Measurements from ENCODE around the gene SDR39U1.

SDR39U1 gene

DNA sequence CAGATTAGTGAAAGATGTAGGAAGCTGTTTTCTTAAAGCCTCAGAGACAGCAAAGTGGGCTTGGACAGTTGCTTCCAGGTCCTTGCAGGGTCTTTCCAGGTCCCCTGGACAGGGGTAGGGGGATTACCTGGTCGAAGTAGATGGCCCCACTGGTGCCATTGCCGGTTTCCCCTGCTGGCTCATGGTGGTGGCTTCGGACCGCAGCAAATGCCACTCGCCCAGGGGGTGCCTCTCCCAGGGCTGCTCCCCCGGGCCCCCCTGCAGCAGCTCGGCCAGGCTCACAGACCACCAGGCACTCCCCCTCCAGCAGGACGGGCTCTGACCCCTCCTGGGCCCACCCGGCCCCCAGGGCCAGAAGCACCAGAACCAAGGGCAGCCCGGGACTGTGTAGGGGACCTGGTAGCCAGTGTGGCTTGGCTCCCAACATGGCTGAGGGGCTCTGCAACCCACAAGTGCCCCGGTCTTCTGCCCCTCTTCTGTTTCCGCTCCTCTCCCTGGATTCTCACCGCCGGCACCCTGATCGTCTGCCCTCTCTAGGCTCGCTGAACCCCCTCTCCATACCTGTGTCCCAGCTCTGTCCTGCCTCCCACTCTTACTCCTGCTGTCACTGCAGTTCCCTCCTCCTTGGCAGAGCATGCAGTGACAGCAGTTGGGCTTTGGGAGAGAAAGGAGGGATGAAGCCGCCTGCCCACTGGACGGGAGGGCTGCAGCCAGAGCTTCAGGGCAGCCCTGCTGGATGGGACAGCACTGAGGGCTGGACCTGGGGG, 13.8 kb downstream of the SDR39U1 start:
- DNase-seq, result no peak

DNA sequence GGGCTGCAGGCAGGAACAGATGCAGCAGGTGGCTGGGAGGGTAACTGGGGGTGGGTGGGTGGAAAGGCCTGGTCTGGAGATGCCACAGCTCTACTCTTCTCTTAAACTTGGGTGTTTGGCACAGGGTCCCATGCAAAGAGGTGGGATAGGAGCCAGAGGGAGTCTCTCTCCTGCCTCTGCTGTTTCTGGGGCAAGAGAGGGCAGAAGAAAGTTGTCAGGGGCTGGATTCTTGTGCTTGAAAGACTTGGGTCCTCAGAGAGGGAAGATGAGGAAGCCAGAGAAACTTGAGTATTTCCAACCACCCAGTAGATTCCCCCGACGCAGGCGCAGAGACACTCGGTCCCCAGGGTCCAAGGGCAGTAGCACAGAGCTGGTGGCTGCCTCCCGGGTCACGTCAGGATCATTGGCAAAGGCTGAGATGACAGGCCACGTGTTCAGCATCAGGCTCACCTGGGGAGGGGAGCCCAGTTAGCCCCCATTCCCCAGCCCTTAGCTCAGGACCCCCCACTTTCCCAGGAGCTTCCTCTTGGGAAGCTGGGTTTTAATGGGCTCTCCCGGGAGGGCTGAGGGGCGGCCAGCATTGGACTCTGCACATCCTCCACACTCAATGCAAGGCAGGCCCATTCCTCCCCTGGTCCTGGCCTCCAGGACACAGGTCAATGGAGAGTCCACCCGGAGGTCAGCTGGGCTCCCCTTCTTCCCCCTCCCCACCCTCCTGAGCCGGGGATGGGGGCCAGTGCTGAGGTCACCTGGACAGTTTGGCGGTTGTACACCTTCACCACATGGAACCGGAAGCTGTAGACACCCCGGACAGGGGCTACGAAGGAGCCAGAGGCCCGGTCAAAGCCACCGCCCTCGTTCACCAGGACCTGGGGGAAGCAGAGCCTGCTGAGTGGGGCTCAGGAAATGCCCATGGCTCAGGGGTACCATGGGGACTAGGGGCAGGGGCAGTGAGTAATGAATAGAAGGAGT, 14.8 kb downstream of the SDR39U1 start:
- DNase-seq, result no peak

DNA sequence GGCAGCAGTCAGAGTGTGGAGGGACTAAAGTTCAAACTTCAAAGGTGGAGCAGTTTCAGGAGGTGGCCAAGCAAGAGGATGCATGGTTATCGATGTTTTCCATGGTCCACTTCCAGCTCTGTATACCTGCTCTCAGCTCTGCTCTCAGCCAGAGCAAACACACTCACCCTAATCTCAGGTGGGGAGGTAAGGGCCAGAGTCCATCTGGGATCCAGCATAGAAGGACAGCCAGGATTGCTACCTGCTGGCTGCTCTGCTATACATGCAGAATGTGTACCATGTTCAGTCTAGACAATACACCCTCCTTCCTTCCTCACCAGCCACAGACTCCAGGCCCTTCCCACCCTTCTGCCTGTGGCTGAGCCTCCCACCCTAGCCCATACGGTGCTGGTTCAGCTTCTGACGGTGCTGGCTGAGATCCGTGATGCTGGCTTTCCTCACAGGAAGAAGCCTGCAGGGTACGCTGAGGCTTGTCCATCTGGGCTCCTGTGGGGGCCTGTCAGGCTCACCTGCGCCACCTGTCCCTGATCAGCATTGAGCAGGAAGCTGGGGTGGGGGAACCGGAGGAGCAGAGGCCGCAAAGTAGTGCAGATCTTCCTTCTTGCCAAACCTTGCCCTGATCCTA, 15.6 kb downstream of the SDR39U1 start:
- DNase-seq, result no peak

DNA sequence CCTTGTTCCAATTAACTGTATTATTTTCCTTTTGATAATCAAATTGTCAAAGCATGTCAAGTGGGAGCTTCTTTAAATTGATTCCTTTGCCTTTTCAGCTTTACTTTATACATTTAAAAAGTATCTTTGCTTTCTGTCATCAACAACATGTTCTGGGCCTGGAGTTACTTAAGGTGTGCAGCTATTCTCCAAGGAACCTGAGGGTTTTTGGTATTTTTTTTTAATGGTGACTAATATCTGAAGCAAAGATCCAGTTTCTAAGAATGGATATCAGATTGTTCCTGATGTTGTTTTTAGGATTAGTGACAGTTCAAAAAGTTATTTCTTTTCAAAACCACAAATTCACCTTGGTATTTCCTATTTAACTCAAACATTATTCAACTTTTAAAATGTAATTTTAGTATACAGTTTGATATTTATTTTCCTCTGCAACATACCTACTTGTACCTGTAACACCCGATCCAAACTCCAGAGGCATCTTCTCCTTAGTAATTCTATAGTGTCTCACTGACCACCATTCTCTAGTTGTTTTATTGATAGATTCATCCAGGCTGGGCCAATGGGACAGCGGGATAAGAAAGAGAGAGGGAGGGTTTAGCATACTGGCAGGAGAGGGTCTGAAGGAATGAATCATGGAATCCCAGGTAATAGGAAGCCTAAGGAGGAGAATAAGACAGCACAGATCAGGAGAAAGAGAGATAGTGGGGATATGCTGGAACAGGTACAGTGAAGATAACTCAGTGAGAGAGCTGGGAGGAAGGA, 16.2 kb downstream of the SDR39U1 start:
- no peak for DNase-seq

DNA sequence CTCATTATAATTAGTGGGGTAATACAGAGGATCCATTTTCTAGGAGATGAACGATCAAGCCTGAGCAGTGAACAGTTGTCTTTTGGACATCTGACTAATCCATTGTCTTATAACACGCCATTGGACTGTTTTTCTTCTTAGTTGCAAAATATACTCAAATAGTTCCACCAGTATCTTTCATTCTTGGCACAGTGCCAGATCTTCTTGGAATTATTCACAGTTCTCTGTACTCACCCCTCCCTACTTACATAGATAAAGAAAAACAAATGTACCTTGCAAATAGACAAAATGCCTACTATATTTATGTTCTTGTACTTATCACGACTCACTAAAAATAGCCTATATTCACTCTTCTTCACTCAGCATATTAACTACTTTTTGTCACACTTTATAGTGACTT, 16.9 kb downstream of the SDR39U1 start:
- peak; percentile 77 for DNase-seq

DNA sequence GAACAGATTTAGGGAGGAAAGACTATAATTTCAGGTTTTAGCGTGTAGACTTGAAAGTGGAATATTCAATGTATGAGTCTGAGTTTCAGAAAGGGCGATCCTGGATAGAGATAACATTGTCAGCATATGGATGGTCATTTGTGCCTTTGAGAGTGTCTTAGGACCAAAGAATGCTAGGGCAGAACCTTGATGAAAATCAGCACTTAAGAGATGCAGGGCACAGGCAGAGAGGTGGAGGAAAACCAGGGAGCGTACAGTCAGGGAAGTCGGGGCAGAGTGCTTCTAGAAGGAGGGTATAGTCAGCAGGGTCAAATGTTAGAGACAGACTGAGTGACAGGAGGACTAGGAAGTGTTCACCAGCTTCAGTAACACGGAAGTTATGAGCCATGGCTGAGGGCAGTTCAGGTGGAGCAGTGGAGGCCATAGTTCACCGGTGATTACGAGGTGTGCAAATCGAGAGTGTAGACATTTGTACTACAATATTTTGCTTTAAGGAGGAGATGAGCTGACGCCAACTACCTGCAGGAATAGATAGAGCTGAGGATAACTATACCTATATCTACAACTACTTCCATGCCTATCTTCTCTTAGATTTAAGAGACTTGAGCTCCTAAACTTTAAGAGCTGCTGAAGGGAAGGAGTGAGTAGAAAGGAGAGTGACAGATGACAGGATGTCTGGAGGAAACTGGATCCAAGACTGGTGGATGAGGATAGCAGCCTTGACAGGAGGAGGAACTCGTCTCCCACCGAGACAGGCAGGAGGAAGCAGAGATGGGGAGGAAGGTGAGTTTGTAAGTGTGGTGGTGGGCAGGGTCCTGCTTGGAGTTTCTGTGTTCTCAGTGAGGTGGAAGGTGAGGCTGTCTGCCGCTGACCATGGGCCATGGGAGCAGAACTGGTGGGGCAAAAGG, 19.6 kb downstream of the SDR39U1 start:
- DNase-seq, result no peak

DNA sequence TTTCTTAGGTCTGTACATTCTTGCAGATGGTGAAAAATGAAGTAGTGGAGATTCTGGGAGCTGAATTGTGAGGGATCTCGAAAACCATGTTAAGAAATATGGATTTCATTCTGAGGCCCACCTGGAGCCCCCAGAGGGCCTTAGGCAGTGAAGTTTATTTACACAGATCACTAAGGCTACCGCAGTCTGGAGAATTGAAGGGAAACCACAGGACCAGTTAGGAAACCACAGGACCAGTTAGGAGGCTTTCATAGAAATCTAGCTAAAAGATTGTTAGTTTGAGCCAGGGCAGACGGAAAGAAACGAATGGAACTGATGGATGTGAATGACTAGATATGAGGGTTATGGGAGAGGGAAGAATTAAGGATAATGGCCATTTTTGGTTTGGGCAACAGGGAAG, 20.3 kb downstream of the SDR39U1 start:
- DNase-seq, result no peak

DNA sequence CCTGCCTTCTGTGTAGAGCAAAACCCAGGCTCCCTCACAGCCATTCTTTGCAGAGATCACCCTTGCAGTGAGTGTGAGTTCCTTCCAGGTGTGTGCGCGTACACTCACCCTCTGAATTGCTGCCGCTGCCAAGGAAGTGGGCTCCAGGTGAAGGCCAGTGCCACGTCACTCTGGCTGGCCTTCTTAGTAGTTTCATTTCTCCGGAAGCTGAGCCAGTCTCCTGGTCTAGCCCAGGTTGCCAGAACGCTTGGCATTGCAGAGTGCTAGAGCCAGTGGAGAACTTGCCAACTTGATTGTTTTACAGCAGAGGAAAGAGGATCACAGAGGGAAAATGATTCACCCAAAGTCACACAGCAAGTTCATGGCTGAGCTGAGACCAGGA, 24.1 kb downstream of the SDR39U1 start:
- no peak for DNase-seq

DNA sequence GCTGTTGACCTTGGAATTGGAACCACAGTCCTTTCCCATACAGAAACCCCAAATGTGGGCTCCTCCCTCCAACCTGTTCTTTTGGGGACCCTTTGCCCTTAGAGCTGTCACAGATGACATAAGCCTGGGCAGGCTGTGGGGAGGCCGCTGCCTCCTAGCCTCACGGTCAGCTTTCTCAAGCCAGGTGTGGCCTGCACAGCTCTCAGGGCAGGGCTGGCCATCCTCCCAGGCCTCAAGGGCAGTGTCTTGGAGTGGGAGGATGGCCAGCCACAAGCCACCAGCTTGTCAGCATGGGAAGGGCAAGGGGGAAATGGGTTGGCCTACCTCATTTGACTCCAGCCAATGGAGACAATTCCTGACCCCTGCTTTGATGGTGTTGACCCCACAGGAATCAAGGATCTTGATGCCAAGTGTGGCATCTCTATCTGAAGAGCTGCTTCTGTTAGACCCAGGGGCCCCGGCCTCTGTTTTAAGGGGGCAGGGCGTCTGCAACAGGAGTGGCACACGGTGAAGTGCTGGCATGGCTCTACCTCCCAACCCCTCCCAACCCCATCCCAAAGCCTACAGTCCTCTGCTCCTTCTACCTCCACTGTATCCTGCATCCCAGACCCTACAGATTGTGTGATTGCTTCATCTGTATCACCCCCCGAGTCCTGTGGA, 24.6 kb downstream of the SDR39U1 start:
- DNase-seq, result no peak

DNA sequence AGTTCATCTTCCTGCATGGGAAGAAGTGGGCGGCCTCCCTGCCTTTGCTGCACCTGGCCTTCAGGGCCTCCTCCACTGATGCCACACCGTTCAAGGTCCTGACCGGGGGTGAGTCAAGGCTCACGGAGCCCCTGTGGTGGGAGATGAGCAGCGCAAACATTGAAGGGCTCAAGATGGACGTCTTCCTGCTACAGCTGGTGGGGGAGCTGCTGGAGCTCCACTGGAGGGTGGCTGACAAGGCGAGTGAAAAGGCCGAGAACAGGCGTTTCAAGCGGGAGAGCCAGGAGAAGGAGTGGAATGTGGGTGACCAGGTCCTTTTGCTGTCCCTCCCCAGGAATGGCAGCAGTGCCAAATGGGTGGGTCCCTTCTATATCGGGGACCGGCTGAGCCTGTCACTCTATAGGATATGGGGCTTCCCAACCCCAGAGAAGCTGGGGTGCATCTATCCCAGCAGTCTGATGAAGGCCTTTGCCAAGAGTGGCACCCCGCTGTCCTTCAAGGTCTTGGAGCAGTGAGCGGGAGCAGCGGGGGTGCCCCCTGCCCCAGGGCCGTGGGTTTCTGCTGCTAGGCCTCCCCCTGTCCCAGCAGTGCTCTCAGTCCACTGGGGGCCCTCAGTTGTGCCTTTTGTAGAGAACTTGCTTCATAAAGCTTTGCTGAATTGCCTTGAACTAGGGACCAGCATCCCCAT, 25.5 kb downstream of the SDR39U1 start:
- no peak for DNase-seq

DNA sequence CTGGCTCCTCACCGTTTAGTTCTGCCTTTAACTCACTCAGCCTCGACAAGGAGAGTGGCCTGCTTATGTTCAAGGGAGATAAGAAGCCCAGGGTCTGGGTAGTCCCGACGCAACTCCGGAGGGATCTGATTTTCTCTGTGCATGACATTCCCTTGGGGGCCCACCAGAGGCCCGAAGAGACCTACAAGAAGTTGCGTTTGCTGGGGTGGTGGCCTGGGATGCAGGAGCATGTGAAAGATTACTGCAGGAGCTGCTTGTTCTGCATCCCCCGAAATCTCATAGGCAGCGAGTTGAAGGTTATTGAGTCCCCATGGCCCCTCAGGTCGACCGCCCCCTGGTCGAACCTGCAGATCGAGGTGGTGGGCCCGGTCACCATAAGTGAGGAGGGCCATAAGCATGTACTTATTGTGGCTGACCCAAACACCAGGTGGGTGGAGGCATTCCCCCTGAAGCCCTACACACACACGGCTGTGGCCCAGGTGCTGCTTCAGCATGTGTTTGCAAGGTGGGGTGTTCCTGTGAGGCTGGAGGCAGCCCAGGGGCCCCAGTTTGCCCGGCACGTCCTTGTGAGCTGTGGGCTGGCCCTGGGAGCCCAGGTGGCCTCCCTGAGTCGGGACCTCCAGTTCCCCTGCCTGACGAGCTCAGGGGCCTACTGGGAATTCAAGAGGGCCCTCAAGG, 26.2 kb downstream of the SDR39U1 start:
- no peak for DNase-seq

DNA sequence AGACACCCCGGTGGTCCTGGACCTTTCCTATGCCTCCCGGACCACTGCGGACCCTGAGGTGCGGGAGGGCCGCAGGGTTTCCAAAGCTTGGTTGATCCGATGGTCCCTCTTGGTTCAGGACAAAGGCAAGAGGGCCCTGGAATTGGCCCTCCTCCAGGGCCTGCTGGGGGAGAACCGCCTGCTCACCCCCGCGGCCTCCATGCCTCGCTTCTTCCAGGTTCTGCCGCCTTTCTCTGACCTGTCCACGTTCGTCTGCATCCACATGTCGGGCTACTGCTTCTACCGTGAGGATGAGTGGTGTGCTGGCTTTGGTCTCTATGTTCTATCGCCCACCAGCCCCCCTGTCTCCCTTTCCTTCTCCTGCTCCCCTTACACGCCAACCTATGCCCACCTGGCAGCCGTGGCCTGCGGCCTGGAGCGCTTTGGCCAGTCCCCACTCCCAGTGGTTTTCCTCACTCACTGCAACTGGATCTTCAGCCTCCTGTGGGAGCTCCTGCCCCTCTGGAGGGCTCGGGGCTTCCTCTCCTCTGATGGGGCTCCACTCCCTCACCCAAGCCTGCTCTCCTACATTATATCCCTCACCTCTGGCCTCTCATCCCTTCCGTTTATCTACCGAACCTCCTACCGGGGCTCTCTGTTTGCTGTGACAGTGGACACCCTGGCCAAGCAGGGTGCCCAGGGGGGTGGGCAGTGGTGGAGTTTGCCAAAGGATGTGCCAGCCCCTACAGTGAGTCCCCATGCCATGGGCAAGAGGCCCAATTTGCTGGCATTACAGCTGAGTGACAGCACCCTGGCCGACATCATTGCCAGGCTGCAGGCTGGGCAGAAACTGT, 26.9 kb downstream of the SDR39U1 start:
- DNase-seq, result no peak

DNA sequence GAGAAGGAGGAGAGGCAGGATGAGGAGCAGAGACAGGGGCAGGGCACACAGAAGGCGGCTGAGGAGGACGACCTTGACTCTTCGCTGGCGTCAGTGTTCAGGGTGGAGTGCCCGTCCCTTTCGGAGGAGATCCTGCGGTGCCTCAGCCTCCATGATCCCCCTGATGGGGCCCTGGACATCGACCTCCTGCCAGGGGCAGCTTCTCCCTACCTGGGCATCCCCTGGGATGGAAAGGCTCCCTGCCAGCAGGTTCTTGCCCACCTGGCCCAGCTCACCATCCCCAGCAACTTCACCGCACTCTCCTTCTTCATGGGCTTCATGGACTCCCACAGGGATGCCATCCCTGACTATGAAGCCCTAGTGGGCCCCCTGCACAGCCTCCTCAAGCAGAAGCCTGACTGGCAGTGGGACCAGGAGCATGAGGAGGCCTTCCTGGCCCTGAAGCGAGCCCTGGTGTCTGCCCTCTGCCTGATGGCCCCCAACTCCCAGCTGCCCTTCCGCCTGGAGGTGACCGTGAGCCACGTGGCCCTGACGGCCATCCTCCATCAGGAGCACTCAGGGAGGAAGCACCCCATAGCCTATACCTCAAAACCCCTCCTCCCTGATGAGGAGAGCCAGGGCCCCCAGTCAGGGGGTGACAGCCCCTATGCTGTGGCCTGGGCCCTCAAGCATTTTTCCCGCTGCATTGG, 27.7 kb downstream of the SDR39U1 start:
- no peak for DNase-seq

DNA sequence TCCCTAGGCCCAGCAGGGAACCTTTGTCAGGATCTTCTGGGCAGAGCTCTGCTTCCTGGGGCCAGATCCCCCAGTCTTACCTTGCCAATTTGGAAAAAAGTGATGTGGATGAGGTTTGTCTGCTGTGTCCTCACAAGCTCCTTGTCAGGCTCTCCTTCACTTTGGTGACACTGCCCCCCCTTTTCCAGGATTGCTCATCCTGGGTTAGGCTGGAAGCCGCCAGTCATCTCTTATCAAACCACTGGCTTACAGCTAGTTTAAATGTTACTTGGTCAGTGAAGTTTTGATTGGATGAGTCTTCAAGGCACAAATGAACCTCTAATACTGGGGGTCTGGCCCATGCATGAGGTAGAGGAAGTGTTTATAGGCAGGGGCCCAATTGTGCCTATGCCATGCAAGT, 28.5 kb downstream of the SDR39U1 start:
- no peak for DNase-seq

DNA sequence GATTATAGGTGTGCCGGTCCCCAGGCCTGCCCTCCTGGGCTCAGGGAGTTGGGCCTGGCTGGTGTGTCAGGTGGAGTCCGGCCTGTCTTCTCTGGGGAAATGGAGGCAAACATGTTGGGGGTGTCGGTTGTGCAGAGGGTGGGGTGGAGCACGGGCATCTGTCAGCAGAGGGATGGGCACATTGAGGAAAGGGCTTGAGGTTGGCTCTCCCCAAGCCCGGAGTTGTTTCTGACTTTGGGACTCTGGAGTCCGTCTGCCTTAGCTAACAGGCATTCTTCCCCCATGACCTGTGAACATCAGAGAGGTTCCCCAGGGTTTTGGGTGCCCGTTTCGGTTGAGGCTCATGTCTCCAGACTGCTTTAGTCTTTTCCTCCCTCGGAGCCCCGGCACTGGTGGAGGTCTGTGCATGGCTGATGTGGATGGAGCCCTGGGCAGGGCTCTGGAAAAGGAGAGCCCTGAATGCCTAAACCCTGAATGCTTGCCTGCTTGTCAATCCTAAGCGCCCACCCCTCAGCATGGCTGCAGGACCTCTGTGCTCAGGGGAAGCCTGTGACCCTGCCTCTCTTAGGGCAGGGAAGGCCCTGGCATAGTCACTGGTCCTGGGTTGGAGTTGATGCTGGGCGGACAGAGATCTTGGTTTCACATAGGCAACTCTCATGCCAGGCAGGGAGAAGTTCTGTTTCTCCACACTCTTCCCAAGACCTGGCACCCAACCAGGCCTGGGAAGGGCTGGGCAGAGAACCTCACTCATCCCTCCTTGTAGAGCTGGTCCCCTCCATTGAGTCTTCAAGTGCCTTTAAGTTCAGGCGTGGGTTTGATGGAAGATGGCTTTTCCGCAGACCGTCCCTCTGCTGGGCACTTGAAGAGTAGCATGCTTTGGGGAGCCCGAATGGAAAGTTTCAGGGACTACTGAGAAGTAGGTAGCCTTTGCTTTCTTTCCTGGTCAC, 30.9 kb downstream of the SDR39U1 start:
- peak; percentile 62 for DNase-seq

DNA sequence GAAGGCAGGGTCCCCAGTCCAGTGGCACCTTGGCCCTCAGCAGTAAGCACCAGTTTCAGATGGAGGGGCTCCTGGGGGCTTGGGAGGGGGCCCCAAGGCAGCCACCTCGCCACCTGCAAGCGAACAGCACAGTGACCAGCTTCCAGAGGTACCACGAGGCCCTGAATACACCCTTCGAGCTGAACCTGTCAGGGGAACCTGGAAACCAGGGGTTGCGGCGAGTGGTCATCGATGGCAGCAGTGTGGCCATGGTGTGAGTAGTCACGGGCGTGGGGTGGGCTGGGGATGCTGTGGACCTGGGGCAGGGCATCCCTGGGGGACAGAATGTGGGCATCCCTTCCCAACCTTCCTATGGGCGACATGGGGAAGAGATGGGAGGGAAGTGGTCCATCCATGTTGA, 32.6 kb downstream of the SDR39U1 start:
- no peak for DNase-seq

DNA sequence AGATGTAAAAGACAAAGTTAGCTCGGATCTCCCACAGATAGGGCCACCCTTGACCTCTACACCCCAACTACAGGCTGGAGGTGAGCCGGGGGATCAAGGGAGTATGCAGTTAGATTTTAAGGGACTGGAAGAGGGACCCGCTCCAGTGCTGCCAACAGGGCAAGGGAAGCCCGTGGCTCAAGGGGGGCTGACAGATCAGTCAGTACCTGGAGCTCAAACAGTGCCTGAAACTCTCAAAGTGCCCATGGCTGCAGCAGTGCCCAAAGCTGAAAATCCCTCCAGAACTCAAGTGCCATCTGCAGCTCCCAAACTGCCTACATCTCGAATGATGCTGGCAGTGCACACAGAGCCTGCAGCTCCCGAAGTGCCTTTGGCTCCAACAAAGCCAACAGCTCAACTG, 33.4 kb downstream of the SDR39U1 start:
- no peak for DNase-seq
